K562 (cell line): ENCODE measurements around the gene SPATA2. TPM values are rescaled to one million over a fixed set of nuclear protein-coding genes. Genes with fewer than 3 reads are reported as not detected.

Source experiments
- ESRRB ChIP-seq: fragments of 250-450 bp; sonication (Bioruptor Pico); IDR thresholded peaks from 2 replicates; pipeline ENCODE4 v1.5.0; 2020; ENCODE audit warnings: mild to moderate bottlenecking, moderate library complexity, borderline replicate concordance
- HDAC6 ChIP-seq: IDR thresholded peaks from 2 replicates; pipeline ENCODE4 v1.6.1; 2012; ENCODE audit warnings: low read depth, mild to moderate bottlenecking, control low read depth, inconsistent platforms, low read length, moderate library complexity
- KDM1A ChIP-seq, 2 experiments: fragments of 450-650 bp; IDR thresholded peaks; 2 replicates each; pipeline ENCODE4 v1.6.1; 2016; ENCODE audit warnings: mild to moderate bottlenecking in 2 of 2
- MBD2 ChIP-seq: sonication (generic); IDR thresholded peaks from 2 replicates; pipeline ENCODE4 v1.6.1; 2016; ENCODE audit warnings: low read depth, borderline replicate concordance
- MXD1 ChIP-seq: fragments of 250-450 bp; sonication (Bioruptor Pico); IDR thresholded peaks from 2 replicates; pipeline ENCODE4 v1.8.0; 2021; ENCODE audit warnings: borderline replicate concordance, mild to moderate bottlenecking, moderate library complexity; ENCODE audit not compliant: poor library complexity, severe bottlenecking
- MYBL2 ChIP-seq, 2 experiments: fragments of 450-650 bp in 1 of 2; sonication (generic) in 1 of 2; formaldehyde crosslinking in 1 of 2; IDR thresholded peaks; 2 replicates each; pipeline versions ENCODE4 v1.6.1 to v1.8.1; 2017 to 2022; ENCODE audit warnings: borderline replicate concordance in 1 of 2, inconsistent platforms in 1 of 2, low read depth in 1 of 2, mild to moderate bottlenecking in 1 of 2, missing genetic modification reagents in 1 of 2, moderate library complexity in 1 of 2
- NR2C1 ChIP-seq, 2 experiments: fragments of 450-650 bp; IDR thresholded peaks; 2 replicates each; pipeline ENCODE4 v1.6.1; 2017; ENCODE audit warnings: mild to moderate bottlenecking in 2 of 2, antibody characterized with exemption in 1 of 2, inconsistent platforms in 1 of 2, missing compliant biosample characterization in 1 of 2, missing genetic modification characterization in 1 of 2
- RBFOX2 ChIP-seq: fragments of 200-400 bp; formaldehyde crosslinking; IDR thresholded peaks from 2 replicates; pipeline ENCODE4 v1.6.1; 2017; ENCODE audit warnings: low read depth, mild to moderate bottlenecking, low read length, moderate library complexity
- SAFB2 ChIP-seq: fragments of 200-400 bp; formaldehyde crosslinking; IDR thresholded peaks from 2 replicates; pipeline ENCODE4 v1.6.1; 2018; ENCODE audit warnings: borderline replicate concordance, low read length, low read depth, moderate library complexity; ENCODE audit not compliant: severe bottlenecking
- SMARCE1 ChIP-seq: fragments of 450-650 bp; IDR thresholded peaks from 2 replicates; pipeline ENCODE4 v1.7.1; 2016; ENCODE audit warnings: mild to moderate bottlenecking
- ZNF766 ChIP-seq: fragments of 200-800 bp; sonication (Bioruptor generic); conservative IDR thresholded peaks from 2 replicates; pipeline ENCODE4 v1.6.1; 2016; ENCODE audit warnings: missing genetic modification characterization, missing compliant biosample characterization
- polyA plus RNA-seq, 8 experiments: library from polyadenylated mRNA; depleted of rRNA in 4 of 8; stranded (reverse) in 5 of 8; unstranded in 3 of 8; fragments of >200 nt; fragmentation: Nextera tagmentation in 2 of 8; fragmentation: Illumina TruSeq in 1 of 8; extraction: Ambion mirVana in 2 of 8; extraction: Trizol in 1 of 8; gene quantifications; 2 replicates each; pipeline versions ENCODE4 v1.2.1 to v1.2.3, GENCODE V29; 2011 to 2014; ENCODE audit warnings: inconsistent platforms in 1 of 8, missing spikeins in 1 of 8
- total RNA-seq, 7 experiments: library from RNA; depleted of rRNA in 6 of 7; stranded (reverse); fragments of >200 nt in 6 of 7; fragmentation: Illumina TruSeq in 2 of 7; extraction: Trizol in 2 of 7; gene quantifications; 2 replicates each; pipeline versions ENCODE4 v1.2.1 to v1.2.3, GENCODE V29; 2011 to 2021; ENCODE audit warnings: low replicate concordance in 1 of 7
- TF ChIP-seq, protein P1 (sequence below), 2 experiments: fragments of 450-650 bp; conservative IDR thresholded peaks; 2 replicates each; pipeline ENCODE4 v1.6.1; 2017; ENCODE audit warnings: mild to moderate bottlenecking in 2 of 2, moderate library complexity in 2 of 2
- TF ChIP-seq, protein P2 (sequence below): fragments of 450-650 bp; IDR thresholded peaks from 2 replicates; pipeline ENCODE4 v1.6.1; 2018; ENCODE audit warnings: mild to moderate bottlenecking, low read depth; ENCODE audit not compliant: partially characterized antibody
- TF ChIP-seq, protein P3 (sequence below), 2 experiments: fragments of 150-350 bp in 1 of 2; IDR thresholded peaks; 2 replicates each; pipeline ENCODE4 v1.6.1; 2012 to 2016; ENCODE audit warnings: low read depth in 2 of 2, low read length in 2 of 2, mild to moderate bottlenecking in 1 of 2, moderate library complexity in 1 of 2
- TF ChIP-seq, protein P4 (sequence below): fragments of 450-650 bp; formaldehyde crosslinking; IDR thresholded peaks from 2 replicates; pipeline ENCODE4 v1.4.0; 2020; ENCODE audit warnings: mild to moderate bottlenecking, mixed read lengths

Gene SPATA2
- total and polyA plus RNA-seq, 9 of the 15 experiments (the other 6 are each of a cell fraction or from before 2014, with no cell fraction given), result 0.46 to 8.2 (median 2.7) TPM

DNA sequence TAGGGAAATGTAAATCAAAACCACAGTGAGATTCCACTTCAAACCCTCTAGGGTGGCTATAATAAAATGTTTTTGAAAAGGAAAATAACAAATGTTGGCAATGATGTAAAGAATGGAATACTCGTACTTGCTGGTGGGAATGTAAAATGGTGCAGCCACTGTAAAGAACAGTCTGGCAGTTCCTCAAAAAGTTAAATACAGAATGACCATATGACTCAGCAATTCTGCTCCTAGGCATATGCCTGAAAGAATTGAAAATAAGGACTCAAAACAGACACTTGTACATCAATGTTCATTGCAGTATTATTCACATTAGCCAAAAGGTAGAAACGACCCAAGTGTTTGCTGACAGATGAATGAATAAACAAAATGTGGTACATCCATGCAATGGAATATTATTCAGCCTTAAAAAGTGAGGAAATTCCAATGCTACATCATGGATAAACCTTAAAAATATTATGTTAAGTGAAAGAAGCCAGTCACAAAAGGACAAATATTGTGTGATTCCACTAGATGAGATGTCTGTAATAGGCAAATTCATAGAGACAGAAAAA lies 10.6 kb upstream of the SPATA2 start (continued):
- TF ChIP-seq, protein P1, sequence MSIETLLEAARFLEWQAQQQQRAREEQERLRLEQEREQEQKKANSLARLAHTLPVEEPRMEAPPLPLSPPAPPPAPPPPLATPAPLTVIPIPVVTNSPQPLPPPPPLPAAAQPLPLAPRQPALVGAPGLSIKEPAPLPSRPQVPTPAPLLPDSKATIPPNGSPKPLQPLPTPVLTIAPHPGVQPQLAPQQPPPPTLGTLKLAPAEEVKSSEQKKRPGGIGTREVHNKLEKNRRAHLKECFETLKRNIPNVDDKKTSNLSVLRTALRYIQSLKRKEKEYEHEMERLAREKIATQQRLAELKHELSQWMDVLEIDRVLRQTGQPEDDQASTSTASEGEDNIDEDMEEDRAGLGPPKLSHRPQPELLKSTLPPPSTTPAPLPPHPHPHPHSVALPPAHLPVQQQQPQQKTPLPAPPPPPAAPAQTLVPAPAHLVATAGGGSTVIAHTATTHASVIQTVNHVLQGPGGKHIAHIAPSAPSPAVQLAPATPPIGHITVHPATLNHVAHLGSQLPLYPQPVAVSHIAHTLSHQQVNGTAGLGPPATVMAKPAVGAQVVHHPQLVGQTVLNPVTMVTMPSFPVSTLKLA (conservative IDR thresholded peaks at IDR 0.05), result 0 out of 4 replicates have a peak, but pooled peaks of 1 of the 2 experiments have one; percentile 24
- TF ChIP-seq MBD2 (no peak), HDAC6 (no peak), SAFB2 (no peak), MXD1 (CRISPR knock-in tag) (no peak), NR2C1 (IDR thresholded peaks at IDR 0.05) (no peak), NR2C1 (tag; IDR thresholded peaks at IDR 0.05) (0 out of 2 replicates have a peak, but pooled peaks have one; percentile 16), ESRRB (CRISPR knock-in tag) (no peak), SMARCE1 (peak; percentile 45; the same call in 1 of the 2 replicates), KDM1A (IDR thresholded peaks at IDR 0.05) (peak; percentile 39 to 52; a peak in 1 of 4 replicates), RBFOX2 (no peak), MYBL2 (IDR thresholded peaks at IDR 0.05; ENCODE audit: low read depth) (no peak), MYBL2 (CRISPR knock-in tag; IDR thresholded peaks at IDR 0.05; ENCODE audit: borderline replicate concordance) (no peak), ZNF766 (CRISPR knock-in tag) (0 out of 2 replicates have a peak, but pooled peaks have one; percentile 37)
- TF ChIP-seq, protein P2, sequence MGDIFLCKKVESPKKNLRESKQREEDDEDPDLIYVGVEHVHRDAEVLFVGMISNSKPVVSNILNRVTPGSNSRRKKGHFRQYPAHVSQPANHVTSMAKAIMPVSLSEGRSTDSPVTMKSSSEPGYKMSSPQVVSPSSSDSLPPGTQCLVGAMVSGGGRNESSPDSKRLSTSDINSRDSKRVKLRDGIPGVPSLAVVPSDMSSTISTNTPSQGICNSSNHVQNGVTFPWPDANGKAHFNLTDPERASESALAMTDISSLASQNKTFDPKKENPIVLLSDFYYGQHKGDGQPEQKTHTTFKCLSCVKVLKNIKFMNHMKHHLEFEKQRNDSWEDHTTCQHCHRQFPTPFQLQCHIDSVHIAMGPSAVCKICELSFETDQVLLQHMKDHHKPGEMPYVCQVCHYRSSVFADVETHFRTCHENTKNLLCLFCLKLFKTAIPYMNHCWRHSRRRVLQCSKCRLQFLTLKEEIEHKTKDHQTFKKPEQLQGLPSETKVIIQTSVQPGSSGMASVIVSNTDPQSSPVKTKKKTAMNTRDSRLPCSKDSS, result no peak
- TF ChIP-seq, protein P3, sequence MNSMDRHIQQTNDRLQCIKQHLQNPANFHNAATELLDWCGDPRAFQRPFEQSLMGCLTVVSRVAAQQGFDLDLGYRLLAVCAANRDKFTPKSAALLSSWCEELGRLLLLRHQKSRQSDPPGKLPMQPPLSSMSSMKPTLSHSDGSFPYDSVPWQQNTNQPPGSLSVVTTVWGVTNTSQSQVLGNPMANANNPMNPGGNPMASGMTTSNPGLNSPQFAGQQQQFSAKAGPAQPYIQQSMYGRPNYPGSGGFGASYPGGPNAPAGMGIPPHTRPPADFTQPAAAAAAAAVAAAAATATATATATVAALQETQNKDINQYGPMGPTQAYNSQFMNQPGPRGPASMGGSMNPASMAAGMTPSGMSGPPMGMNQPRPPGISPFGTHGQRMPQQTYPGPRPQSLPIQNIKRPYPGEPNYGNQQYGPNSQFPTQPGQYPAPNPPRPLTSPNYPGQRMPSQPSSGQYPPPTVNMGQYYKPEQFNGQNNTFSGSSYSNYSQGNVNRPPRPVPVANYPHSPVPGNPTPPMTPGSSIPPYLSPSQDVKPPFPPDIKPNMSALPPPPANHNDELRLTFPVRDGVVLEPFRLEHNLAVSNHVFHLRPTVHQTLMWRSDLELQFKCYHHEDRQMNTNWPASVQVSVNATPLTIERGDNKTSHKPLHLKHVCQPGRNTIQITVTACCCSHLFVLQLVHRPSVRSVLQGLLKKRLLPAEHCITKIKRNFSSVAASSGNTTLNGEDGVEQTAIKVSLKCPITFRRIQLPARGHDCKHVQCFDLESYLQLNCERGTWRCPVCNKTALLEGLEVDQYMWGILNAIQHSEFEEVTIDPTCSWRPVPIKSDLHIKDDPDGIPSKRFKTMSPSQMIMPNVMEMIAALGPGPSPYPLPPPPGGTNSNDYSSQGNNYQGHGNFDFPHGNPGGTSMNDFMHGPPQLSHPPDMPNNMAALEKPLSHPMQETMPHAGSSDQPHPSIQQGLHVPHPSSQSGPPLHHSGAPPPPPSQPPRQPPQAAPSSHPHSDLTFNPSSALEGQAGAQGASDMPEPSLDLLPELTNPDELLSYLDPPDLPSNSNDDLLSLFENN (IDR thresholded peaks at IDR 0.05; ENCODE audit: low read depth in 2 of 2, low read length in 2 of 2), result no peak
- TF ChIP-seq, protein P4, sequence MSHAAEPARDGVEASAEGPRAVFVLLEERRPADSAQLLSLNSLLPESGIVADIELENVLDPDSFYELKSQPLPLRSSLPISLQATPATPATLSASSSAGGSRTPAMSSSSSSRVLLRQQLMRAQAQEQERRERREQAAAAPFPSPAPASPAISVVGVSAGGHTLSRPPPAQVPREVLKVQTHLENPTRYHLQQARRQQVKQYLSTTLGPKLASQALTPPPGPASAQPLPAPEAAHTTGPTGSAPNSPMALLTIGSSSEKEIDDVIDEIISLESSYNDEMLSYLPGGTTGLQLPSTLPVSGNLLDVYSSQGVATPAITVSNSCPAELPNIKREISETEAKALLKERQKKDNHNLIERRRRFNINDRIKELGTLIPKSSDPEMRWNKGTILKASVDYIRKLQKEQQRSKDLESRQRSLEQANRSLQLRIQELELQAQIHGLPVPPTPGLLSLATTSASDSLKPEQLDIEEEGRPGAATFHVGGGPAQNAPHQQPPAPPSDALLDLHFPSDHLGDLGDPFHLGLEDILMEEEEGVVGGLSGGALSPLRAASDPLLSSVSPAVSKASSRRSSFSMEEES (CRISPR knock-in tag), result no peak
